Endothelial cell of umbilical vein (primary cell): ENCODE measurements around the gene FHIT. TPM values are rescaled to one million over a fixed set of nuclear protein-coding genes. Genes with fewer than 3 reads are reported as not detected.

Experiments used
- BruUV-seq: library from RNA; stranded (reverse); fragments of 400-500 nt; replicated peaks from 2 replicates; lab custom pipeline; 2021; lab: Mats Ljungman, UMichigan
- CTCF ChIA-PET: fragments of 300-600, 350-600 bp; sonication (Branson Sonifier 250); formaldehyde crosslinking; loops from one replicate; lab custom pipeline; 2021; ENCODE audit warnings: antibody characterized with exemption, inconsistent platforms; lab: Charles Lee
- POLR2A ChIA-PET: fragments of 300-600, 350-600 bp; sonication (Branson Sonifier 250); formaldehyde crosslinking; loops from one replicate; lab custom pipeline; 2021; ENCODE audit warnings: antibody characterized with exemption, inconsistent platforms; lab: Charles Lee
- DNase-seq: peaks from one replicate; pipeline ENCODE4 v3.0.0-alpha.2; 2011; ENCODE audit warnings: low read depth, low spot score
- FAIRE-seq: peaks from 2 replicates; lab custom pipeline; 2011; peaks lifted over from hg19 to GRCh38; lab: Jason Lieb, UNC
- H2AFZ ChIP-seq: 2 replicates; pipeline ENCODE4 v1.6.0; 2012; ENCODE audit warnings: low read depth, low read length, control low read depth, inconsistent platforms
- H3K27ac ChIP-seq: 2 replicates; pipeline ENCODE4 v1.5.1; 2011; ENCODE audit warnings: low read depth, mild to moderate bottlenecking, control low read depth, low read length, moderate library complexity; ENCODE audit not compliant: insufficient read depth
- H3K27me3 ChIP-seq, 2 experiments: 2 replicates each; pipeline versions ENCODE4 v1.6.0 to v1.6.1; 2011; ENCODE audit warnings: low read length in 2 of 2, mixed read lengths in 1 of 2; ENCODE audit not compliant: control insufficient read depth in 2 of 2, insufficient read depth in 2 of 2
- H3K36me3 ChIP-seq, 2 experiments: 2 replicates in 1 of 2; 3 replicates in 1 of 2; pipeline ENCODE4 v1.5.1; 2011; ENCODE audit warnings: low read length in 2 of 2, mild to moderate bottlenecking in 1 of 2, moderate library complexity in 1 of 2; ENCODE audit not compliant: control insufficient read depth in 2 of 2, insufficient read depth in 2 of 2; ENCODE audit errors: extremely low read depth in 1 of 2
- H3K4me1 ChIP-seq: 3 replicates; pipeline ENCODE4 v1.5.1; 2011; ENCODE audit warnings: mild to moderate bottlenecking, low read length; ENCODE audit not compliant: control insufficient read depth, insufficient read depth; ENCODE audit errors: extremely low read depth
- H3K4me2 ChIP-seq: 2 replicates; pipeline ENCODE4 v1.6.1; 2011; ENCODE audit warnings: low read length, control low read depth, mixed read lengths; ENCODE audit not compliant: insufficient read depth
- H3K4me3 ChIP-seq, 3 experiments: fragments of 200-600 bp in 1 of 3; sonication (generic), shearing (Covaris generic) in 1 of 3; replicated peaks in 1 of 3; 2 replicates each; pipeline ENCODE4 v1.5.1; 2011 to 2016; ENCODE audit warnings: control low read depth in 3 of 3, low read length in 3 of 3, mild to moderate bottlenecking in 2 of 3, inconsistent platforms in 1 of 3, low read depth in 1 of 3, moderate library complexity in 1 of 3; ENCODE audit not compliant: insufficient read depth in 1 of 3
- H3K79me2 ChIP-seq: 2 replicates; pipeline ENCODE4 v1.6.0; 2012; ENCODE audit warnings: low read length, inconsistent platforms; ENCODE audit not compliant: control insufficient read depth, insufficient read depth
- H3K9ac ChIP-seq: replicated peaks from 2 replicates; pipeline ENCODE3; 2011; ENCODE audit warnings: low read length, control low read depth; ENCODE audit not compliant: insufficient read depth; ENCODE audit errors: extremely low read depth
- H3K9me1 ChIP-seq: replicated peaks from 3 replicates; pipeline ENCODE4 v1.6.0; 2011; ENCODE audit warnings: mild to moderate bottlenecking, low read length; ENCODE audit not compliant: control insufficient read depth, insufficient read depth; ENCODE audit errors: extremely low read depth
- H3K9me3 ChIP-seq: replicated peaks from 2 replicates; pipeline ENCODE4 v1.5.1; 2012; ENCODE audit warnings: low read length, inconsistent platforms; ENCODE audit not compliant: control insufficient read depth, insufficient read depth
- H4K20me1 ChIP-seq: replicated peaks from 2 replicates; pipeline ENCODE3; 2011; ENCODE audit warnings: mild to moderate bottlenecking, low read length; ENCODE audit not compliant: control insufficient read depth, insufficient read depth; ENCODE audit errors: extremely low read depth
- CTCF ChIP-seq, 2 donors: IDR thresholded peaks; 1 replicate in 1 of 2; 2 replicates in 1 of 2; pipeline ENCODE4 v1.5.1; 2011; ENCODE audit warnings: low read length in 2 of 2, mild to moderate bottlenecking in 2 of 2, moderate library complexity in 2 of 2, control low read depth in 1 of 2, inconsistent platforms in 1 of 2, low read depth in 1 of 2; ENCODE audit not compliant: insufficient read depth in 1 of 2; ENCODE audit errors: extremely low read depth in 1 of 2
- EZH2 ChIP-seq: IDR thresholded peaks from 2 replicates; pipeline ENCODE4 v1.6.1; 2012; ENCODE audit warnings: borderline replicate concordance, low read depth, mild to moderate bottlenecking, moderate library complexity, low read length, inconsistent platforms; ENCODE audit not compliant: severe bottlenecking
- FOS ChIP-seq: IDR thresholded peaks from 2 replicates; pipeline ENCODE4 v1.6.1; 2011; ENCODE audit warnings: mild to moderate bottlenecking, low read length, moderate library complexity, borderline replicate concordance; ENCODE audit not compliant: insufficient read depth
- GATA2 ChIP-seq: IDR thresholded peaks from 2 replicates; pipeline ENCODE4 v1.7.0; 2011; ENCODE audit warnings: low read depth, mild to moderate bottlenecking, moderate library complexity, mixed read lengths, low read length; ENCODE audit not compliant: insufficient read length, insufficient read depth
- JUN ChIP-seq: IDR thresholded peaks from 2 replicates; pipeline ENCODE4 v1.6.1; 2011; ENCODE audit warnings: borderline replicate concordance, low read depth; ENCODE audit not compliant: insufficient read length, insufficient read depth
- MAX ChIP-seq: IDR thresholded peaks from 2 replicates; pipeline ENCODE4 v1.6.1; 2011; ENCODE audit not compliant: insufficient read depth, insufficient read length
- MYC ChIP-seq: IDR thresholded peaks from one replicate; pipeline ENCODE4 v1.6.1; 2011; ENCODE audit warnings: mild to moderate bottlenecking, low read depth, low read length
- POLR2A ChIP-seq: IDR thresholded peaks from 2 replicates; pipeline ENCODE4 v1.6.1; 2012; ENCODE audit warnings: low read depth, mild to moderate bottlenecking, control low read depth, low read length
- POLR2AphosphoS5 ChIP-seq: IDR thresholded peaks from 2 replicates; pipeline ENCODE4 v1.6.1; 2012; ENCODE audit warnings: low read depth, mild to moderate bottlenecking, control low read depth, low read length, moderate library complexity; ENCODE audit not compliant: insufficient read depth
- dilution Hi-C: fragments of 300-500 bp; cut with MboI; formaldehyde crosslinking; loops from one replicate; pipeline ENCODE4 v1.15.0; 2019; ENCODE audit warnings: low sequenced_read_pairs; ENCODE audit not compliant: extremely low pct_ligation_motif_present
- intact Hi-C: fragments of 100-400 bp; cut with micrococcal nuclease; formaldehyde crosslinking; loops from one replicate; pipeline ENCODE4 v1.10.0; 2022
- polyA plus RNA-seq, 4 experiments: library from polyadenylated mRNA; depleted of rRNA in 3 of 4; stranded (reverse) in 3 of 4; unstranded in 1 of 4; fragments of >200 nt; gene quantifications; 2 replicates each; pipeline versions ENCODE4 v1.2.1 to v1.2.3, GENCODE V29; 2011 to 2012; ENCODE audit warnings: missing spikeins in 1 of 4
- total RNA-seq: library from RNA; stranded (reverse); gene quantifications from 2 replicates; pipeline ENCODE4 v1.2.3, GENCODE V29; 2021

FHIT gene
- total and polyA plus RNA-seq, 2 donors (not counting 3 experiments of a cell fraction or from before 2014, with no cell fraction given) = 0.47 to 2.2 TPM

GRCh38 chr3:61169621-61170251, 81.5 kb downstream of the FHIT start:
- Histone ChIP-seq H2AFZ (no peak overlapping the region), H3K79me2 (no peaks in the 10 kb centered on the region), H4K20me1 (no peaks in the 10 kb centered on the region), H3K9ac (no peak overlapping the region), H3K4me3 (no peak overlapping the region), H3K4me2 (no peak overlapping the region), H3K36me3 (no peaks in the 10 kb centered on the region), H3K9me1 (no peaks in the 10 kb centered on the region), H3K27me3 (no peaks in the 10 kb centered on the region), H3K27ac (no peak overlapping the region), H3K4me1 (no peaks in the 10 kb centered on the region), H3K9me3 (no peaks in the 10 kb centered on the region)
- POLR2A ChIA-PET = no interaction called here
- DNase-seq (no peak), FAIRE-seq (no peak)
- TF ChIP-seq JUN = no peak
- no peak for TF ChIP-seq FOS
- dilution Hi-C loops (no loop called here), intact Hi-C loops (no loop called here)
- no TSS peak for BruUV-seq
- CTCF ChIA-PET = no interaction called here

- Histone ChIP-seq H3K27me3 (no peaks in the 10 kb centered on the region), H4K20me1 (no peaks in the 10 kb centered on the region), H3K4me1 (no peaks in the 10 kb centered on the region), H3K36me3 (no peaks in the 10 kb centered on the region), H3K9me3 (no peaks in the 10 kb centered on the region), H2AFZ (no peak overlapping the region), H3K4me3 (no peak overlapping the region), H3K4me2 (no peak overlapping the region), H3K27ac (no peak overlapping the region), H3K9ac (no peak overlapping the region), H3K9me1 (no peaks in the 10 kb centered on the region), H3K79me2 (no peaks in the 10 kb centered on the region)
- FAIRE-seq (no peak), DNase-seq (no peak)
- POLR2A ChIA-PET = no interaction called here
- dilution Hi-C loops (no loop called here), intact Hi-C loops (no loop called here)
- TF ChIP-seq GATA2 (no peak), MYC (no peak), FOS (no peak), EZH2 (no peak), JUN (no peak), CTCF (IDR thresholded peaks at IDR 0.05; ENCODE audit: extremely low read depth in 1 of 2, insufficient read depth in 1 of 2, low read depth in 1 of 2, low read length in 2 of 2) (no peak), POLR2AphosphoS5 (no peak), POLR2A (no peak), MAX (no peak)
- CTCF ChIA-PET = no interaction called here
- BruUV-seq = no TSS peak
Measured at GRCh38 chr3:61168286-61168685, 83.0 kb downstream of the FHIT start.
